Retinal pigment epithelial cell (primary cell): ENCODE measurements around the gene CDH7.

Source experiments
- DNase-seq: peaks from one replicate; pipeline ENCODE4 v3.0.0-alpha.2; 2010; ENCODE audit warnings: low read depth
- H3K4me3 ChIP-seq: 2 replicates; pipeline ENCODE4 v1.5.1; 2011; ENCODE audit warnings: mild to moderate bottlenecking, low read length, control low read depth, moderate library complexity
- TF ChIP-seq, protein P1 (sequence below): conservative IDR thresholded peaks from 2 replicates; pipeline ENCODE4 v1.5.1; 2011; ENCODE audit warnings: low read depth, low read length, control low read depth, inconsistent platforms

The CDH7 gene

DNA sequence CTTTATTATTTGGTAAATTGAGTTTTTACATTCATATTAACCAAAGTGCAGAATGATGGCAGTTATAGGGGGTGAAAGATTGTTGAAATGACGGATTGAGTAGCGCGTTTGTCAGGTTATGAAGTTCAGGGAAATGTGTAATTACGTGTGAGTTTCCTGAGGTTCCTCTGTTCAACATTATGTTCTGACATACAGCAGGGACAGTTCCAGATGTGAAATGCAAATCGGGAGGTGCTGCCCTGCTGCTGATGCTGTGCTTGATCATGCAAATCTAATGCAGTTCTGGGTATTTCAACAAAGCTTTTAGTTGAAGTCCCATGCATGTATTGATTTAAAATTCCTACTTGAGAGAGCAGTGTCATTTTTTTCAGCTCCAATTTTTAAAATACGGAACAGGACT is 57.9 kb downstream of the CDH7 start:
- no peak for DNase-seq
- TF ChIP-seq, protein P1, sequence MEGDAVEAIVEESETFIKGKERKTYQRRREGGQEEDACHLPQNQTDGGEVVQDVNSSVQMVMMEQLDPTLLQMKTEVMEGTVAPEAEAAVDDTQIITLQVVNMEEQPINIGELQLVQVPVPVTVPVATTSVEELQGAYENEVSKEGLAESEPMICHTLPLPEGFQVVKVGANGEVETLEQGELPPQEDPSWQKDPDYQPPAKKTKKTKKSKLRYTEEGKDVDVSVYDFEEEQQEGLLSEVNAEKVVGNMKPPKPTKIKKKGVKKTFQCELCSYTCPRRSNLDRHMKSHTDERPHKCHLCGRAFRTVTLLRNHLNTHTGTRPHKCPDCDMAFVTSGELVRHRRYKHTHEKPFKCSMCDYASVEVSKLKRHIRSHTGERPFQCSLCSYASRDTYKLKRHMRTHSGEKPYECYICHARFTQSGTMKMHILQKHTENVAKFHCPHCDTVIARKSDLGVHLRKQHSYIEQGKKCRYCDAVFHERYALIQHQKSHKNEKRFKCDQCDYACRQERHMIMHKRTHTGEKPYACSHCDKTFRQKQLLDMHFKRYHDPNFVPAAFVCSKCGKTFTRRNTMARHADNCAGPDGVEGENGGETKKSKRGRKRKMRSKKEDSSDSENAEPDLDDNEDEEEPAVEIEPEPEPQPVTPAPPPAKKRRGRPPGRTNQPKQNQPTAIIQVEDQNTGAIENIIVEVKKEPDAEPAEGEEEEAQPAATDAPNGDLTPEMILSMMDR = no peak
- no peak overlapping the region for H3K4me3 ChIP-seq

DNA sequence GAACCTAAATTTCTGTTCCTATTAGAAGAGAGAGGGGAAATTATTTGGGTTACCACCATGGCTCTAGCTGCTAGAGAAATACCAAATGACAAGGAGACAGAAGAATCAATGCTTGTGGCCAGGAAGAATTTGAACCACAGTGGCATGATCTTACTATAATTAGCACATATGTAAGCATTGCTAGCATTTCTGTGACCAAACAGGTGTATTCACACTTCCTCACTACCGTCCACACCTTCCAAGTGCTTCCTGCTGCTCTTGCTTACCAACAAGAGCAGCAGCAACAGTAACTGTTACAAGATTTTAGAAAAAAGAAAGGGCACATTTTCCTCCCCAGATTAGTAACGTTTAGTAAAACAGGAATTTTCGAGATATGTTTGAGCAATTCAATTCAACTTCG is 60.5 kb downstream of the CDH7 start:
- no peak overlapping the region for H3K4me3 ChIP-seq
- TF ChIP-seq, protein P1 = no peak
- no peak for DNase-seq

DNA sequence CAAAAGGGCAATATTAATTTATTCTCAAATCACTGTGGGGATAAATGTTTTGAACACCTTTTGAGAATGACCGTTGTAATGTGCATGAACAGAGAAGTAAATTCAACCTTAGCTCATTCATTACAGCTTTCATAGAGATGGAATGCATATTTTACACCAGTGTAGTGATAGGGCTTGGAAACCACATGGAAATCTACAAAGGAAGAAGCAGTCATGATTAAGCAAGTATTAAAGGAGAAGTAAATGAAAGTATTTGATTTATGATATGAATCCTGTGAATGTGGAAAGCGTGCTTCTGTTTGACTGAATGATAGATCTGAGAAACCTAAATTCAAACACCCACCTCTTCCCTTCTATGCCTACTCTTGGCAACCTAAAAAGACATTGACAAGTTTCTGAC is 64.7 kb downstream of the CDH7 start:
- DNase-seq = no peak
- no peak overlapping the region for H3K4me3 ChIP-seq
- TF ChIP-seq, protein P1 = no peak

DNA sequence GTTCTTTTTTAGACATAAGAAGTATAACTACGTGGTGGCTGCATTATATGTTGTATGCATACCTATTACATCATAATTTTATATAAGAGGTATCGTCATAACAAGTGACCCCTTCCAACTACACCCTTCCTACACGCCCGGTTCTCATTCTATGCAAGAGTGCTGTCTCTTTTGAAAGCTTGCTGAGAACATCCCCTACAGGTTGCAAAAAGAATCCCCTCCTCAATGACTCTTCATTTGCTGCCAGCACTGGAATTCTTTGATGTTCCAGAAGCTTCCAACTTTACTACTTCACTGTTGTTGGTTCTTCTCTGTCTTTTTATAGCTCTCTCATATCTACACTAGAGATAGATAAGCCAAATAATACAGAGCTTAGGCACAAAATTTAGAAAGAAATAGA is 66.4 kb downstream of the CDH7 start:
- TF ChIP-seq, protein P1 = no peak

DNA sequence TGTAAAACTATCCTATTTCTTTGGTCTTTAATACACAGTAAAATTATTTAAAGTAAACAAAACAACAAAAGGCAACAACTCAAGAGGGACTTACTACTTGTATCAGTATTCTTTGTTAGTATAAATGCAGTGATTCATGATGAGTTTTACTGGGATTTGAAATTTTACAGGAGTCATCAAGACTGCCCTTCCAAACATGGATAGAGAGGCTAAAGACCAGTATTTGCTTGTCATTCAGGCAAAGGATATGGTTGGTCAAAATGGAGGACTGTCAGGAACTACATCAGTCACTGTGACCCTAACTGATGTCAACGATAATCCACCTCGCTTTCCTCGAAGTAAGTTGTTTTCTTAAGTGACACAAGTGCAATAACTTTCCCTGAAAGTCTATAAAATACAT is 71.1 kb downstream of the CDH7 start:
- TF ChIP-seq, protein P1 = no peak
- H3K4me3 ChIP-seq = no peak overlapping the region
- no peak for DNase-seq

More for the DNA sequence above, 66.4 kb downstream of the CDH7 start:
- no peak overlapping the region for H3K4me3 ChIP-seq
- DNase-seq = no peak

DNA sequence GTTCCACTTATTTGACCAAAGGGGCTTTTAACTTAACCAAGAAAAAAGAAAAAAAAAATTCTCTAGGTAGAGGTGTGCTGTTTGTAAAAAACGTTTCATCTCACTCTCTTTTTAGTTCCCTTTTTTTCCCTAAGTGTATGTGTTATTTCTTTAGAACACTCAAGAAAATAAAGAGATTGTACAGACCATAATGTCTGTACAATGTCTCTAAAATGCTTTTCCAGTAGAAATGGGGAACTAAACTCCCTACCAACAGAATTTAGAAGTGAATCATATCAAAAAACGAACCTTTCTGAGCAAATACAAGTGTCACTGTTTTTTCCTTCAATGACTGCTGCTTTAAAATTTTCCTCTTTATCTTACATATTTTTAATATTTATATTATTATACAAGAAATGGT is 72.0 kb downstream of the CDH7 start:
- TF ChIP-seq, protein P1 = no peak
- no peak overlapping the region for H3K4me3 ChIP-seq
- no peak for DNase-seq

DNA sequence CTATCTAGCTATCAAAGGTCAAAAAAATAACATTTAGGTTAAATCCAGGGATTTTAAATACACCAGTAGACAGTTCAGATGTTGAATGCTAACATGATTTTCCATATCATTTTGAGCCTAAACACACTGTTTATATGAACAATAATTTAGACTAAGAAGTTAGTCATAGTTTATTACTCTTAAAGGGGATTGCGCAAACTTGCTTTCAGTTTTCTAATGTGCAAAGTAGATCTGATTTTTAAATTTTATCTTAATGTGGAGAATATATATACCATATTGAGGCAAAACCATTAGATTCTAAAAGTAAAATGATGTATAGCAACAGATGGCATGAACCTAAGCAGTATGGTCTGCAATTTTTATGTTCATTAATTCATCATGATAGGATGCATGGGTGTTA is 76.6 kb downstream of the CDH7 start:
- DNase-seq = no peak
- TF ChIP-seq, protein P1 = no peak
- no peak overlapping the region for H3K4me3 ChIP-seq
